GM12878 (cell line): Measurements from ENCODE around the gene ENDOU.

ENCODE experiments used
- RAD21 ChIP-seq: IDR thresholded peaks from 2 replicates; pipeline ENCODE4 v1.6.1; 2011; ENCODE audit warnings: mild to moderate bottlenecking, low read depth, low read length, moderate library complexity; ENCODE audit not compliant: insufficient read depth
- SRF ChIP-seq, 2 experiments: IDR thresholded peaks; 2 replicates each; pipeline ENCODE4 v1.6.1; 2011; ENCODE audit warnings: low read depth in 2 of 2, low read length in 2 of 2, mild to moderate bottlenecking in 1 of 2, moderate library complexity in 1 of 2
- ZNF274 ChIP-seq: IDR thresholded peaks from one replicate; pipeline ENCODE4 v1.8.0; 2011; ENCODE audit not compliant: insufficient read length, insufficient read depth

- TF ChIP-seq ZNF274 (no peak), SRF (IDR thresholded peaks at IDR 0.05; ENCODE audit: low read depth in 2 of 2, low read length in 2 of 2) (no peak), RAD21 (no peak)
Measured at GRCh38 chr12:47712171-47712570, 13.1 kb downstream of the ENDOU start.
